SU-DHL-6 (cell line): Measurements from ENCODE around the gene MON2.

ENCODE experiments used
- EZH2phosphoT487 ChIP-seq: fragments of 200-600 bp; sonication (generic), shearing (Covaris generic); conservative IDR thresholded peaks from 2 replicates; pipeline ENCODE4 v1.6.1; 2018; ENCODE audit warnings: mild to moderate bottlenecking, antibody characterized with exemption, low read length, moderate library complexity, mixed read lengths
- TF ChIP-seq, protein P1 (sequence below): fragments of 200-600 bp; sonication (generic); IDR thresholded peaks from one replicate; pipeline ENCODE4 v1.5.1; 2017; ENCODE audit warnings: antibody characterized with exemption, mild to moderate bottlenecking, low read length, moderate library complexity; ENCODE audit not compliant: insufficient read depth, poor library complexity, severe bottlenecking

DNA sequence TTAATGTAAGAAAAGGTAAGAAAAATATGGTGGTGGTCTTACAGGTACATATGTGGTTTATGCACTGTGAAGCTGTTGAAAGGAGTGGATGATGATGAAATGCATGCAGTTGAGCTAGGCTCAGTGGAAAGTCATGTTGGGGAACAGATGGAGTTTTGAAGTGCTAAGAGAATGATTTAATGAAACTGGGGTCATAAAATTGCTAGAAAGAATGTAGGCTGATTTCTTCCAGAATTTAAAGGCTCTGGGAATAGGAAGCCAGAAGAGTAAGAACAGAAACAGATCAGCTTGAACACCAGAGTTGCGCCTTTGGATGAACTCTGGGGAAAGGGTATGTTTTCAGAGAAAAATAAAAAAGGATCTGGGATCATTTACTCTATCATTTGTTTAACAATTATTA is 146.5 kb downstream of the MON2 start:
- TF ChIP-seq, protein P1, sequence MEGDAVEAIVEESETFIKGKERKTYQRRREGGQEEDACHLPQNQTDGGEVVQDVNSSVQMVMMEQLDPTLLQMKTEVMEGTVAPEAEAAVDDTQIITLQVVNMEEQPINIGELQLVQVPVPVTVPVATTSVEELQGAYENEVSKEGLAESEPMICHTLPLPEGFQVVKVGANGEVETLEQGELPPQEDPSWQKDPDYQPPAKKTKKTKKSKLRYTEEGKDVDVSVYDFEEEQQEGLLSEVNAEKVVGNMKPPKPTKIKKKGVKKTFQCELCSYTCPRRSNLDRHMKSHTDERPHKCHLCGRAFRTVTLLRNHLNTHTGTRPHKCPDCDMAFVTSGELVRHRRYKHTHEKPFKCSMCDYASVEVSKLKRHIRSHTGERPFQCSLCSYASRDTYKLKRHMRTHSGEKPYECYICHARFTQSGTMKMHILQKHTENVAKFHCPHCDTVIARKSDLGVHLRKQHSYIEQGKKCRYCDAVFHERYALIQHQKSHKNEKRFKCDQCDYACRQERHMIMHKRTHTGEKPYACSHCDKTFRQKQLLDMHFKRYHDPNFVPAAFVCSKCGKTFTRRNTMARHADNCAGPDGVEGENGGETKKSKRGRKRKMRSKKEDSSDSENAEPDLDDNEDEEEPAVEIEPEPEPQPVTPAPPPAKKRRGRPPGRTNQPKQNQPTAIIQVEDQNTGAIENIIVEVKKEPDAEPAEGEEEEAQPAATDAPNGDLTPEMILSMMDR: no peak
- TF ChIP-seq EZH2phosphoT487: no peak
